ENCODE measurements around the gene EXOC4. TPM values are rescaled to one million over a fixed set of nuclear protein-coding genes. Genes with fewer than 3 reads are reported as not detected.

EXOC4 gene
- total RNA-seq, 1 experiment from 2014 or later, result 75.8 TPM

DNA sequence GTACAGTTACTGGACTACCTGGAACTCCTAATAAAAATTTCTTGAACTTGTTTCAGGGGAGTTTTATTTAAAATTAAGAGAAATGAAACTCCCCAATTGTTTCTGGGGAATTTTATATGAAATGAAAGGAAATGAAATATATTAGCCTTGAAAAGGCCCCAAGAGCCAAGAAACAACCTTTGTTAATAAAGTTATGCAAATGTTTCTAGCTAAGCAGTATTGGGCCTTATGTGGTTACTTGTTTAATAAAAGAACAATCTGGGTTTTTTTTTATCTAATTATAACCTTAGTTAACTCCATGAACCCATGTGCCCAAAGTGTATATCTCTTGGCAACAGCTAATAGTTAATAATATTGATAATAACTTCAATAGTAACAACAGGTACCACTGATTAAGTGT is 222.8 kb downstream of the EXOC4 start:
- H3K4me1 Mint-ChIP-seq, result no peaks in the 10 kb centered on the region
- H2BK15ac ChIP-seq (ENCODE audit: low read depth, low read length), result no peak overlapping the region
- TF ChIP-seq, protein P1, sequence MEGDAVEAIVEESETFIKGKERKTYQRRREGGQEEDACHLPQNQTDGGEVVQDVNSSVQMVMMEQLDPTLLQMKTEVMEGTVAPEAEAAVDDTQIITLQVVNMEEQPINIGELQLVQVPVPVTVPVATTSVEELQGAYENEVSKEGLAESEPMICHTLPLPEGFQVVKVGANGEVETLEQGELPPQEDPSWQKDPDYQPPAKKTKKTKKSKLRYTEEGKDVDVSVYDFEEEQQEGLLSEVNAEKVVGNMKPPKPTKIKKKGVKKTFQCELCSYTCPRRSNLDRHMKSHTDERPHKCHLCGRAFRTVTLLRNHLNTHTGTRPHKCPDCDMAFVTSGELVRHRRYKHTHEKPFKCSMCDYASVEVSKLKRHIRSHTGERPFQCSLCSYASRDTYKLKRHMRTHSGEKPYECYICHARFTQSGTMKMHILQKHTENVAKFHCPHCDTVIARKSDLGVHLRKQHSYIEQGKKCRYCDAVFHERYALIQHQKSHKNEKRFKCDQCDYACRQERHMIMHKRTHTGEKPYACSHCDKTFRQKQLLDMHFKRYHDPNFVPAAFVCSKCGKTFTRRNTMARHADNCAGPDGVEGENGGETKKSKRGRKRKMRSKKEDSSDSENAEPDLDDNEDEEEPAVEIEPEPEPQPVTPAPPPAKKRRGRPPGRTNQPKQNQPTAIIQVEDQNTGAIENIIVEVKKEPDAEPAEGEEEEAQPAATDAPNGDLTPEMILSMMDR (conservative IDR thresholded peaks at IDR 0.05), result no peak
- no peak overlapping the region for H3K4me2 ChIP-seq (ENCODE audit: insufficient read depth, insufficient read length, low read length)
- H4K20me1 ChIP-seq (ENCODE audit: control insufficient read depth, insufficient read depth, insufficient read length), result no peaks in the 10 kb centered on the region
- H3K9me3 Mint-ChIP-seq, result no peaks in the 10 kb centered on the region; a peak in 1 of 5 replicates
- no peak overlapping the region for H3K14ac ChIP-seq (ENCODE audit: insufficient read depth, low read length)
- H3K4ac ChIP-seq (ENCODE audit: low read depth, low read length), result no peak overlapping the region
- no peak overlapping the region for H3K27ac ChIP-seq (ENCODE audit: insufficient read length, low read depth, low read length)
- no peak overlapping the region for H2AK5ac ChIP-seq (ENCODE audit: insufficient read length, low read length)
- no peak overlapping the region for H4K8ac ChIP-seq (replicated peaks; ENCODE audit: insufficient read length, low read depth, low read length)
- no peaks in the 10 kb centered on the region for H3K27me3 ChIP-seq (ENCODE audit: insufficient read depth, low read length)
- no peaks in the 10 kb centered on the region for H3K9me3 ChIP-seq (ENCODE audit: control insufficient read depth, low read depth, low read length)
- no peak overlapping the region for H3K9ac ChIP-seq (ENCODE audit: extremely low read depth, insufficient read length, low read length)
- no peak overlapping the region for H3K23ac ChIP-seq (ENCODE audit: insufficient read length, low read depth, low read length)
- H4K91ac ChIP-seq (ENCODE audit: insufficient read length, low read depth, low read length), result no peak overlapping the region
- no peak overlapping the region for H3K18ac ChIP-seq (ENCODE audit: insufficient read length, low read depth, low read length)
- H3K4me3 Mint-ChIP-seq, result no peak overlapping the region
- H2BK12ac ChIP-seq (ENCODE audit: insufficient read length, low read depth, low read length), result no peak overlapping the region
- H3K23me2 ChIP-seq (ENCODE audit: insufficient read length, low read depth, low read length, poor library complexity, severe bottlenecking), result no peaks in the 10 kb centered on the region
- no peak overlapping the region for H2AFZ ChIP-seq (ENCODE audit: low read length)
- H3K79me2 ChIP-seq (ENCODE audit: insufficient read depth, low read length), result no peaks in the 10 kb centered on the region
- no peak for DNase-seq
- peaks cover 0 to 2% (median 0%) of the 10 kb centered on the region in 3 experiments; a peak in 1 of 7 replicates for H3K36me3 Mint-ChIP-seq (ENCODE audit: insufficient read depth in 1 of 3, low read depth in 3 of 3)
- H3K79me1 ChIP-seq (ENCODE audit: insufficient read depth, low read depth, low read length, poor library complexity, severe bottlenecking), result no peaks in the 10 kb centered on the region
- H4K5ac ChIP-seq (ENCODE audit: insufficient read length, low read depth, low read length), result no peak overlapping the region
- no peak overlapping the region for H3K27ac Mint-ChIP-seq
- no peaks in the 10 kb centered on the region for H3K27me3 Mint-ChIP-seq (ENCODE audit: low read depth)
- H2BK20ac ChIP-seq (ENCODE audit: low read depth, low read length, poor library complexity, severe bottlenecking), result no peak overlapping the region
- no peak overlapping the region for H3T11ph ChIP-seq (ENCODE audit: low read length)
- no peak overlapping the region for H3K56ac ChIP-seq (ENCODE audit: insufficient read length, low read depth, low read length)
- H3K4me1 ChIP-seq (ENCODE audit: insufficient read depth, low read length), result no peaks in the 10 kb centered on the region
- H2BK120ac ChIP-seq (ENCODE audit: low read depth, low read length, poor library complexity, severe bottlenecking), result no peak overlapping the region
- no peak overlapping the region for H2BK5ac ChIP-seq (ENCODE audit: insufficient read length, low read length)
